ENCODE measurements around the gene GPR162.
A peak's percentile ranks its signal among the peaks of the same experiment; 100 is the strongest.

Gene GPR162

DNA sequence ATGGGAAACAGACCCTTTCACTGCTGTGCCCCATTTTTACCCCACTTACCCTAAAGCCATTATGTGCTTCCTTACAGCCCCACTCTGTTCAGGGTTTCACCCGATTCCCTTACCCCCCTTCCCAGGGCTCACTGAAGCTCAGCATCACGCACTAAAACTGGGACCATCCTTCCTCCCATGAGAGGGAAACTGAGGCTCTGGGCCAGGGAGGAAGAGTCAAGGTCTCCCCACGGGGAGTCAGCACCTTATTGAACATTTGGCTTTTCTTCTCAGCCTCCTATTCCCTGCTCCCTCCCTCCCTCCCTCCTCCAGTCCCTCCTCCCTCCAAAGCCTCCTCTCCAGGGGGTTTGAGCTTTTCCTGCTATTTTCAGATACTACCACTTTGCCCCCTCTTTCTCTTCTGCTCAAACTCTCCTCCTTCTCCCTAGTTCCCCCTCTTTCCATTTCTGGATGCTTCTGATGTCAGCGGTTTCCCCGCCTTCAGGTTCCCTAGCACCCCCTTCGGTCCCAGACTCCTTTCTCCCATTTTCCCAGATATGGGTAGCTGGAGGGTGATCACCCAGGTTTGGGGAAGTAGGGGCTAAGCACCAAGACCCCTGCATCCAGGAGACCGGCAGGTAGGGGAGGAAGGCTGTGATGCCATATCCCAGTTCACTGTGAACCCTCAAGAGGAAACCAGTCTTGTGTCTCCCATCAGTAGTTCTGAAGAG, 960 bp downstream of the GPR162 start:
- peak in 3 of 58 donors; percentile 12 to 33 (median 18) for DNase-seq

DNA sequence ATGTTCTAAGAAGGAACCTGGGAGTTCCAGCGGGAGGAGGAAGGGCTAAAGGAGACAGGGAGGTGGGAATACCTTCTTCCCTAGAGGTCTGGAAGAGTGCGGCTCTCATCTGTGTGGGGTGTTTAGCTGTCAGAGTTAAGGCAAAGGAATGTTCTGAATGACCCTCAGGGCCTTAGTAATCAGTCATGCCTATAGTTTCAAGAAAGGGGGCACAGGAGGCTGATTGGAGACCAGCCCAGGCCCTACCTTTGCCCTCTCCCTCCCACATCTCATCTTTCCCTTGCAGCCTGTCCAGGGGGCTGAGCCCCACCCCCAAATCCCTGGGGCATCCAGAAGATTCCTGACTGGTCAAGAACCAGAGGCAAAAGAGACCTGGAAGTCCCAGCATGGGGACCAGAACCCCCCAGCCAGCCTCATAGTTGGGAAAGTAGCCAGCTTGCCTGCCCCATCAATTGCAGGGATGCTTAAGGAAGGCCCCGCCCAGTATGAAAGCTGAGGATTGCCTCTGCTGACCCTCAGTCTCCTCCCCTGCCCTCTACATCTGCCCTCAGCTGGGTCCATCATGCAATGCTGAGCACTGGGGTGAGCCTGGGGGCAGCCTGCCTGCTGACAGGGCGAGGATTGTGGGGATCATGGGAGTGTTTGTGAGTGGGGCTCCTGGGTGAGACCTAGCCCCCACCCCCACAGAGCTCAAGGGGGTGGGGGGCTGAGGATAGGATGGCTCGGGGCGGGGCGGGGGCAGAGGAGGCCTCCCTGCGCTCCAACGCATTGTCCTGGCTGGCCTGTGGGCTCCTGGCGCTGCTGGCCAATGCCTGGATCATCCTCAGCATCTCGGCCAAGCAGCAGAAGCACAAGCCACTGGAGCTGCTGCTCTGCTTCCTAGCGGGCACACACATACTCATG, 1.8 kb downstream of the GPR162 start:
- DNase-seq, result peak in 1 of 58 donors; percentile 28

DNA sequence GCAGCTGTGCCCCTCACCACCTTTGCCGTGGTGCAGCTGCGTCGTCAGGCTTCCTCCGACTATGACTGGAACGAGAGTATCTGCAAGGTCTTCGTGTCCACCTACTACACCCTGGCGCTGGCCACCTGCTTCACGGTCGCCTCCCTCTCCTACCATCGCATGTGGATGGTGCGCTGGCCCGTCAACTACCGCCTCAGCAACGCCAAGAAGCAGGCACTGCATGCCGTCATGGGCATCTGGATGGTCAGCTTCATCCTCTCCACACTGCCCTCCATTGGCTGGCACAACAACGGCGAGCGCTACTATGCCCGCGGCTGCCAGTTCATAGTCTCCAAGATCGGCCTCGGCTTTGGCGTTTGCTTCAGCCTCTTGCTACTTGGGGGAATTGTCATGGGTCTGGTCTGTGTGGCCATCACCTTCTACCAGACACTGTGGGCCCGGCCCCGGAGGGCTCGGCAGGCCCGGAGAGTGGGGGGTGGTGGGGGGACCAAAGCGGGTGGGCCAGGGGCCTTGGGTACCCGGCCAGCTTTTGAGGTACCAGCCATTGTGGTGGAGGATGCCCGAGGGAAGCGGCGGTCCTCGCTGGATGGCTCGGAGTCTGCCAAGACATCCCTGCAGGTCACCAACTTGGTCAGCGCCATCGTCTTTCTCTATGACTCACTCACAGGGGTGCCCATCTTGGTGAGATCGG, 2.6 kb downstream of the GPR162 start:
- peak in 11 of 58 donors; percentile 9 to 49 (median 29) for DNase-seq

DNA sequence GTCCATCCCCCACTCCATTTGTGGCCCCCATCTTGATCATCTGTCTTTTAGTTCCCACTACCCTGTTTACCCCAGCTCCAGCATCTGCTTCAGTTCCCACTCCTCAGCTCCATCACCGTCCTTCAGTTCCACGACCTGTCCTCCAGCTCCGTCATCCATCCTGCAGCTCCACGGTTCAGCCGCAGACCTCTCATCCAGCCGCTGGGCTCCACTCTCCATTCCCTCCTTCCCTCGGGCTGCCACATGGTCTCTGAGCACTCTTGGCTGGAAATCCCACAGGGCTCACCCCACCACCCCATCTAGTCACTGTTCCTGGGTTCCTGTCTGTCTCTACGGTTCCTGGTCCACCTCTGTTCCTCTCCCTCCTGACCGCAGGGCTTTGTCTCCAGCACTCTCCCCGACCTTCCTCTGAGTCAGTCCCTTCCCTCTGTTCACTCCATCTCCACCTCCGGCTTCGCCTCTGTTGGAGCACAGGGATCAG, 3.3 kb downstream of the GPR162 start:
- DNase-seq, result peak in 2 of 58 donors; percentile 32 to 61

DNA sequence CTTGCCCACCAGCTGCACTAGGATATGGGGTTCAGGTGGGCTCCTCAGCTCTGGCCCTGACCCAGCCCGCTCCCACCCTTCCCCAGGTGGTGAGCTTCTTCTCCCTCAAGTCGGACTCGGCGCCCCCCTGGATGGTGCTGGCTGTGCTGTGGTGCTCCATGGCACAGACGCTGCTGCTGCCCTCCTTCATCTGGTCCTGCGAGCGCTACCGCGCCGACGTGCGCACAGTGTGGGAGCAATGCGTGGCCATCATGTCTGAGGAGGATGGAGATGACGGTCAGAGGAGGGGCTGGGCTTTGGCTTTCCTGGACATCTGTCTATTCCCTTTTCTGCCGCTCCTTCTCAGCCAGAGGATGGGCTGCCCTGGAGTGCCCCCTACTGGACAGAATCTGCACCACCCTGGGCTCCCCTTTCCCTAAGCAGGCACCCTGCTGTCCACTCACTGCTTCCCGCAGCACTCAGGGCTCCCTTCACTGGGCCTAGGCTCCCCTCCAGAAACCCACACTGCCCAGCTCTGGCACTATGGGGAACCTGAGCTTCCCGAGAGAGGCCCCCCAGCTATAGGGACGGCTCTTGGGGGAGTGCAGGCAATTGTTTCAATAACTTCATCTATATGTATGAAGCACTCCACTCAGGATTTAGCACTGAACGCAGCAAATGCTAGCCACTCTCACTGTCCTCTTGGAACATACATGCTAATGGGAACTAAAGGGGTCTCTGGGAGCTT, 3.9 kb downstream of the GPR162 start:
- DNase-seq, result peak in 56 of 58 donors; percentile 42 to 92 (median 76)

DNA sequence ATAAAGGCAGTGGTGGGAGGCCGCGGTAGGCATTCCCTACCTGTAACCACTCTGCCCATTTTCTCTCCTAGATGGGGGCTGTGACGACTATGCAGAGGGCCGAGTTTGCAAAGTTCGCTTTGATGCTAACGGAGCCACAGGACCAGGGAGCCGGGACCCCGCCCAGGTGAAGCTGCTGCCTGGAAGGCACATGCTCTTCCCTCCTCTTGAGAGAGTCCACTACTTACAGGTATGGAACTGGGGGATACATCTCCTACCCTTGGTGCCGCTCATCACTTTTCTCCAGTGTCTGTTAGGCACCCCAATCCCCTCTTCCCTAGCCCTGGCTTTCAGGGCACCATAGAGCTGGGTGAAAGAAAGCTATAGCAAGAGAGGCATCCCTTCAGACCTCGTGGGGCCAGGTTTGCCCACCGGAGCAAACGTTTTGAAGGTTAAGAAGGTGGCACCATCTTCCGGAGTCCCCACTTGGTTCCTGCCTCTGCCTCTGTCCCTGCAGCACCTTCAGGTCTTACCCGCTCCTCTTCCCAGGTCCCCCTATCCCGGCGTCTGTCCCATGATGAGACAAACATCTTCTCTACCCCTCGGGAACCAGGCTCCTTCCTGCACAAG, 4.6 kb downstream of the GPR162 start:
- no peak for DNase-seq

DNA sequence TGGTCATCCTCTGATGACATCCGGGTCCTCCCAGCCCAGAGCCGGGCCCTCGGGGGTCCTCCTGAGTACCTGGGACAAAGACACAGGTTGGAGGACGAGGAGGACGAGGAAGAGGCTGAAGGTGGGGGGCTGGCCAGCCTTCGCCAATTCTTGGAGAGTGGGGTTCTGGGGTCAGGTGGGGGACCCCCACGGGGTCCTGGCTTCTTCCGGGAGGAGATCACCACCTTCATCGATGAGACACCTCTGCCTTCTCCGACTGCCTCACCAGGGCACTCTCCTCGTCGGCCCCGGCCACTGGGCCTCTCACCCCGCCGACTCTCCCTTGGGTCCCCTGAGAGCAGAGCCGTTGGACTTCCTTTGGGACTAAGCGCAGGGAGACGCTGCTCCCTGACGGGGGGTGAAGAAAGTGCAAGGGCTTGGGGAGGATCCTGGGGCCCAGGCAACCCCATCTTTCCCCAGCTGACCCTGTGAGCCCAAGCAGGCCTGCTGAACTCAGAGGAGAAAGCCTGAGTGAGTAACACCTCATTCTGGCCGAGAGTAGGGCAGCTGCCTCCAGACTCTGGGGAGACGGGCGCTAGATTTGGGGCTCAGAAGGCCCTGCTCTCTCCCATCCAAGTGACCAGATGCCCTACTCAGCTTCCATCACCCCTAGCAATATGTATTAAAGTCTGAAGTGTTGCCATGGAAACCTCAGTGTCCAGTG, 5.3 kb downstream of the GPR162 start:
- no peak for DNase-seq

DNA sequence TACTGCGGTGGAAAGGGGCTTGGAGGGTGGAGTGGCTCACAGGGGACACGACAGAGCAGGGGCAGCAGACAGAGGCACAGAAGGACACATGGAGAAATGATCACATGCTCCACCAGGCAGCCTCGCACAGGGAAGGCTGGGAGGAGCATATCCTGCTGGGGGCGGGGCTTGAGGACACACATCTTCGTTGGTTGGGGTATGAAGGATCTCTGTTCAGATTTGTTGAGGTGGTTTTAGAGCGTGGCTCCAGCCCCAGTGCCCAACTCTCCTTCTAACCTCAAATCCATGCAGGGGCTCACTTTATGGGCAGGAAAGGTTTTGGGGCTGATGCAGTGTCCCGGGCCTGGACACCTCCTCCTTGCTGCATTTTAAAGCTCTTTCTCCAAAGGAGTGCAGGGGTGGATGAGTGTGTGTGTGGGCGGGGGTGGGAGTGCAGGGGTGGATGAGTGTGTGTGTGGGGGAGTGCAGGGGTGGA, 5.9 kb downstream of the GPR162 start:
- DNase-seq, result peak in 56 of 58 donors; percentile 14 to 90 (median 64)

DNA sequence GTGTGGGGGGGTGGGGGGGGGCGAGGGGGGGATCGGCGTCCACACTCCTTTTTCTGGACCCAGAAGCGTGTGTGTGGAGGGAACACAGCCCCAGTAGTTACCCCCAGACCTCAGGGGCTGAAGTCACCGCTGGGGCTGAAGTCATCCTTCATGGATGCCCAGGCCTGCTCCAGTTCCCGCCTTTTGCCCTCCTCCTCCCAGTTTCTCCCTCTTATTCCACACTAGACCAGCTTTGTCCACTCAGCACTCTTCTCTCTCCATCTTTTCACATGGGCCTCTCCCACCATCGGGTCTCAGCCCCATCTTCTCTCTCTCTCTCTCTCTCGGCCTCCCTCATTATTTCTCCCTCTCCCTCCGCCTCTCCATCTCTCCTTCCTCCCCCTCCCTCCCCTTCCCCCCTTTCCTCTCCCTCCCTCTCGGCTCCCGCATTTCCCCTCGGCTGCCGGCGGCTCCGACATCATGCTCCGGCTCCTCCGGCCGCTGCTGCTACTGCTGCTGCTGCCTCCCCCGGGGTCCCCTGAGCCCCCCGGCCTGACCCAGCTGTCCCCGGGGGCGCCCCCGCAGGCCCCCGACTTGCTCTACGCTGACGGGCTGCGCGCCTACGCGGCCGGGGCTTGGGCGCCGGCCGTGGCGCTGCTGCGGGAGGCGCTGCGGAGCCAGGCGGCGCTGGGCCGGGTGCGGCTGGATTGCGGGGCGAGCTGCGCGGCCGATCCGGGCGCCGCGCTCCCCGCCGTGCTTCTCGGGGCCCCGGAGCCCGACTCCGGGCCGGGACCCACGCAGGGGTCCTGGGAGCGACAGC, 6.6 kb downstream of the GPR162 start, which contains the start of gene P3H3:
Gene P3H3 (plus strand): TSS at position 426 of the 799 bp plus-strand sequence. CDS start 34 bp downstream, at position 460.
- peak in 29 of 58 donors; percentile 17 to 72 (median 38) for DNase-seq

DNA sequence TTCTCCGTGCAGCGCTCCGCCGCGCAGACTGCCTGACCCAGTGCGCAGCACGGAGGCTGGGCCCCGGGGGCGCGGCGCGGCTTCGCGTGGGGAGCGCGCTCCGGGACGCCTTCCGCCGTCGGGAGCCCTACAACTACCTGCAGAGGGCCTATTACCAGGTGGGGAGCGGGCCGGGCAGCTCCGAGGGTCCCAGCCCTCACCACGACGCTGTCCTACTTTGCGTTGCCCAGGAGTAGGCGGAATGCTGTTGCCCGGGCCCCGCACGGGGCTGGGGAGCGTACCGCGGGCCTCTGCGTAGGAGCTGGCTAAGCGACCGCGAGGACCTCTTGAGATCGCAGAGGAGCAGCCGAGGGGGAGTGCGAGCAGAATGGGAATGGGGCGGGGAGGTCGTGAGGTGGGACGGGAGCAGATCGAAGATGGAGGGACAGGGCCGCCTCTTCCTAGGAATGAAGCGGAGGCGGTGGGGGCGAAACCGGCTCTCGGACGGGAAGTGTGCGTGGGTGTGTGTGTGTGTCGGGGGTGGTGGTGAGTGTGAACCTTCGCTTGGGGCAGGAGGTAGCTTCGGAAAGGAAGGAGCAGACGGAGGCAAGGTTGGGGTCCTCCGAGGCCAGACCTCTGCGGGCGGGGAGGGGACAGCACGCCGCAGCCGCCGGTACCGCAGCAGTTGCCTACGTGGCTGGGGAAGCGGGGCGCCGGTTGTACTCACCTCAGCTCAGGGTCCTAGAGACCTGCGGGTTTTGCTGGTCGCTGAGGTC, 7.3 kb downstream of the GPR162 start:
- peak in 24 of 58 donors; percentile 15 to 71 (median 46) for DNase-seq

DNA sequence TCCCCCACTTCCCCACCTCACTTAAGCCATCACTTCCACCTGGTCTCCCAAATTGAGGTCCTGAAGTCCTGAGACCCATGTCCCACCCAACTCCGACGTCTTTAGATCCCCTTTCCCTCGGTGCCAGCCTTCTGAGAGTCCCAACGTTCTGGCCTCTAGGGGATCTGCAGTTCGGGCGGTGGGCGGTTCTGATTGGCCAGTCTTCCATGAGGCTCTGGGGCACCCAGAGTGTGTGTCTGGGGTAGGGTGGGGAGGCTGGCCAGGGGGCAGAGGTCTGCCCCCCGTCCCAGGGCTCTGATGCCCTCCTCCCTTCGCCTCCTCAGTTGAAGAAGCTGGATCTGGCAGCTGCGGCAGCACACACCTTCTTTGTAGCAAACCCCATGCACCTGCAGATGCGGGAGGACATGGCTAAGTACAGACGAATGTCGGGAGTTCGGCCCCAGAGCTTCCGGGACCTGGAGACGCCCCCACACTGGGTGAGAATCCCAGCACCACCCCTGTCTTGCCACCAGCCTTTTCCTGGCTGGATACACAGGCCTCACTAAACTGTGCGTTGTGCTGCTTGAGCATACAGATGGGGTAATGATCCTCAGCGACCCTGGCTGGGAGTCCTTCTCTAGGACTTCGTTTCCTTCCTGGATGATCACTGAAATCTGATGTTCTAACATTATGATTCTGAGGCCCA, 8.1 kb downstream of the GPR162 start:
- peak in 10 of 58 donors; percentile 13 to 69 (median 47) for DNase-seq

DNA sequence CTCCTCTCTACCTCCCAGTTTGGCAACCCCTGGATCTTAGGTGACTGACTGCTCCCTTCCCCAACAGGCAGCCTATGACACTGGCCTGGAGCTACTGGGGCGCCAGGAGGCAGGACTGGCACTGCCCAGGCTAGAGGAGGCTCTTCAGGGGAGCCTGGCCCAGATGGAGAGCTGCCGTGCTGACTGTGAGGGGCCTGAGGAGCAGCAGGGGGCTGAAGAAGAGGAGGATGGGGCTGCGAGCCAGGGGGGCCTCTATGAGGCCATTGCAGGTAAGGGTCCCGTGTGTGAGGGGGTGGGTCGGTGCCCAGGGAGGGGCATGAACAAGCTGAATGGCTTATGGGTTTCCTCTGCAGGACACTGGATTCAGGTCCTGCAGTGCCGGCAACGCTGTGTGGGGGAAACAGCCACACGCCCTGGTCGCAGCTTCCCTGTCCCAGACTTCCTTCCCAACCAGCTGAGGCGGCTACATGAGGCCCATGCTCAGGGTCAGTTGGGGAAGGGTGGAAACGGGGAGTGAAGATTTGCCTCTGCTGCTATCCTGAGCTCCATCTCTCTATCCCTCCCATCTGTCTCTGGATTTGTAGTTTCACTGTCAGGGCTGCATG, 8.8 kb downstream of the GPR162 start:
- no peak for DNase-seq

DNA sequence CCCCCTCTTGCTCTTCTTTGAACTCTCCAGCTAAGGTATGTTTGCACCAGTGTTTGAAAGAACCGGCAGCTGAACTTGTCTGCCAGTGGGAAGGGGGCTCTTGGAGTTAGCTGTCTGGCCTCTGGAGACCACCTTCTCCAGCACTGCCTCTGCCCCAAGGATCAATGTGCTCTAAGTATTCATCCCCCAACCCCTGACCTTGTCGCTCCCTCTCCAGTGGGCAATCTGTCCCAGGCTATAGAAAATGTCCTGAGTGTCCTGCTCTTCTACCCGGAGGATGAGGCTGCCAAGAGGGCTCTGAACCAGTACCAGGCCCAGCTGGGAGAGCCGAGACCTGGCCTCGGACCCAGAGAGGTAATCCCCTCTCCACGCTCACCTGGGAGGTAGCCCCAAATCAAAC, 9.4 kb downstream of the GPR162 start:
- DNase-seq, result no peak

DNA sequence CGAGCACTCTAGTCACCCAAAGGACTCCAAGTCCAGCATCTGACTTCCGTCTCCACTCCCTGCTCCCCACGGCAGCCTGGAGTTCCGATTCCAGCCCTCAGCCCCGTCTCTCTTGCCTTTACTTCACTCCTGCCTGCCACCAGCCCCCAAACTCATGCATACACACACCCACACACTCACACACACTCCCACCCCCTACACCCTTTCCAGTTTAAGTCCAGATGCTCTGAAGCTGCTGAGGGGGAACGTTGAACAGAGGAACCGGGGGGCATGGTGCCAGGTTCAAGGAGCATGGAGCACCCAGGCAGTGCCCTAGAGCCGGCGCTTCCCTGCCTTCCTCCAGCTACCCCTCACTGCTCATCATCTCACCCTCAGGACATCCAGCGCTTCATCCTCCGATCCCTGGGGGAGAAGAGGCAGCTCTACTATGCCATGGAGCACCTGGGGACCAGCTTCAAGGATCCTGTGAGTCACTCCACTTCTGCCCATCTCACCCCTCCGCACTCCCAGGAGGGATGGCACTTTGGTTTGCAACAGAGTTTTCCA, 9.9 kb downstream of the GPR162 start:
- DNase-seq, result no peak

DNA sequence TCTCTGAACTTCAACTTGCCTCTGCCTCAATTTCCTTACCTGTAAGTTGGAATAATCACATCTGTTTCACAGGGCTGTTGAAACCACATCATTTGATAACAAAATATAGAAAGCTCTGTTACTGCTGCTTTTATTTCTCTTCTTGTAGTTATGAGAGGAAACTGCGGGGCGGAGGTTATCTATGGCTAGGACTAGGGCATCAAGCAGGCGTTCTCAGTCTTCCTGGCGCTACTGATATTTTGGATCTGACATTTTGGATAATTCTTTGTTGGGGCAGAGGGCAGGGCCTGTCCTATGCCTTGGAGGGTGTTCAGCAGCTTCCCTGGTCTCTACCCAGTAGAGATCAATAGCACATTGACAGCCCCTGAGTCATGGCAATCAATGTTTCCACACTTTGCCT, 10.5 kb downstream of the GPR162 start:
- no peak for DNase-seq

DNA sequence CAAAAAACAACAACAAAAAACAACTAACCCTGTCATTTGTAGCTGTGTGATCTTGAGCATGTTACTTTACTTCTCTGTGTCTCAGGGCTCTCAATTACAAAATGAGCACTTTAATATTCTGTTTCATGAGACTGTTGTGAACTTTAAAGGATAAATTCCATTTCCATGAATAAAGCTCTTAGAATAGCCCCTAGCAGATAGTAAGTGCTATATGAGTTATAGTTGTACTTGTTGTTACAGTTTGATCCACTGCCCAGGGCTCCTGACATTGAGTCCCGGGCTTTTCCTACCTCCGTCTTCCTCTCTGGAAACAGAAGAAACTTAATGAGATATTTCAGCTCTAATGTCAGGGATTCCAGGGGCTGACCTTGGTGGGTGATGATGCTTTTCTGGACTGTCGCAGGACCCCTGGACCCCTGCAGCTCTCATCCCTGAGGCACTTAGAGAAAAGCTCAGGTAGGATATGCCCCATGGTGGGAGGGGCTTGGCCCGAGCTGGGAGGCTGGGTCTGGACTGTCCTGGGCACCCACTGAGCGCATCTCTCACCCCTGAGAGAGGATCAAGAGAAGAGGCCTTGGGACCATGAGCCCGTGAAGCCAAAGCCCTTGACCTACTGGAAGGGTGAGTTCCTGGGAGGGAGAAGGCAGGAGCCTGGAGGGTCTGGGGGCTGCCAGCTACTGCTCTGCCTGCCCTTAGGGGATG, 11.7 kb downstream of the GPR162 start:
- no peak for DNase-seq
